ENCODE measurements around the gene PLEK2.
"Not testable (repeated sequence)": the region's sequence is repeated elsewhere in the genome, so short reads cannot be mapped to it uniquely, and the experiment has no call there.

Gene PLEK2

DNA sequence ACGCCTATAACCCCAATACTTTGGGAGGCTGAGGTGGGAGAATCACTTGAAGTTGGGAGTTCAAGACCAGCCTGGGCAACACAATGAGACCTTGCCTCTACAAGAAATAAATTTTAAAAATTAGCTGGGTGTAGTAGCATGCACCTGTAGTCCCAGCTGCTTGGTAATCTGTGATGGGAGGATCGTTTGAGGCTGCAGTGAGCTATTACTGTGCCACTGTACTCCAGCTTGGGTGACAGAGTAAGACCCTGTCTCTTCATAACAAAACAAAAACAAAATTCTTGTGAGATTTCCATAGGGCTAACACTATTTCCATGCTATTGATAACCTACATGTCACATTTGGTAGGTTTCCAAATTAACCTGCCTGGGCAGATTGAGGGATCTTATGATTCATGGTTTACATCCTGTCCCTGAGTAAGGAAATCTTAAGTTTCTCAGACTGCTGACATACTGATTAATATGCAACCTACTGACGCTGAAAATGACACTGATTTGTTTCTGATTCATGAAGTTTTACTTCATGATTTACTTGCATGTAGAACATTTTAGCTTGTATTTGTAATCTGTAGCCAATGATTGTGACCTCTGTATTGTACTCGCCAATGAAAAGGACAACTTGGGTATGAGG lies 68.2 kb downstream of the PLEK2 start:
- no peak for TF ChIP-seq EZH2phosphoT487 (IDR thresholded peaks at IDR 0.05; ENCODE audit: borderline replicate concordance, low read length)
- TF ChIP-seq, protein P1, sequence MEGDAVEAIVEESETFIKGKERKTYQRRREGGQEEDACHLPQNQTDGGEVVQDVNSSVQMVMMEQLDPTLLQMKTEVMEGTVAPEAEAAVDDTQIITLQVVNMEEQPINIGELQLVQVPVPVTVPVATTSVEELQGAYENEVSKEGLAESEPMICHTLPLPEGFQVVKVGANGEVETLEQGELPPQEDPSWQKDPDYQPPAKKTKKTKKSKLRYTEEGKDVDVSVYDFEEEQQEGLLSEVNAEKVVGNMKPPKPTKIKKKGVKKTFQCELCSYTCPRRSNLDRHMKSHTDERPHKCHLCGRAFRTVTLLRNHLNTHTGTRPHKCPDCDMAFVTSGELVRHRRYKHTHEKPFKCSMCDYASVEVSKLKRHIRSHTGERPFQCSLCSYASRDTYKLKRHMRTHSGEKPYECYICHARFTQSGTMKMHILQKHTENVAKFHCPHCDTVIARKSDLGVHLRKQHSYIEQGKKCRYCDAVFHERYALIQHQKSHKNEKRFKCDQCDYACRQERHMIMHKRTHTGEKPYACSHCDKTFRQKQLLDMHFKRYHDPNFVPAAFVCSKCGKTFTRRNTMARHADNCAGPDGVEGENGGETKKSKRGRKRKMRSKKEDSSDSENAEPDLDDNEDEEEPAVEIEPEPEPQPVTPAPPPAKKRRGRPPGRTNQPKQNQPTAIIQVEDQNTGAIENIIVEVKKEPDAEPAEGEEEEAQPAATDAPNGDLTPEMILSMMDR (IDR thresholded peaks at IDR 0.05; ENCODE audit: low read depth, low read length, poor library complexity, severe bottlenecking): no peak
- no peak overlapping the region for H3K27ac ChIP-seq (ENCODE audit: low read depth, low read length)
- no peaks in the 10 kb centered on the region for H3K9me3 ChIP-seq (ENCODE audit: control insufficient read depth, insufficient read depth, low read length)
- H3K4me2 ChIP-seq (ENCODE audit: low read length): no peak overlapping the region
- H3K4me3 ChIP-seq (ENCODE audit: low read length): no peak overlapping the region
- H3K36me3 ChIP-seq (ENCODE audit: control insufficient read depth, low read length): peaks cover 12% of the 10 kb centered on the region
- no peaks in the 10 kb centered on the region; the same call in 1 of the 2 replicates for H3F3A ChIP-seq (ENCODE audit: control insufficient read depth, insufficient read depth)
- no peaks in the 10 kb centered on the region for H4K20me1 ChIP-seq (ENCODE audit: control insufficient read depth, insufficient read depth, low read depth, low read length)
- no peaks in the 10 kb centered on the region for H3K79me2 ChIP-seq (ENCODE audit: control insufficient read depth, low read length)
- no peaks in the 10 kb centered on the region for H3K9me2 ChIP-seq (replicated peaks; ENCODE audit: control insufficient read depth, low read length)
- no peaks in the 10 kb centered on the region for H3K27me3 ChIP-seq (ENCODE audit: control insufficient read depth, low read length)
- H3K4me1 ChIP-seq (ENCODE audit: control insufficient read depth, low read length): no peaks in the 10 kb centered on the region

DNA sequence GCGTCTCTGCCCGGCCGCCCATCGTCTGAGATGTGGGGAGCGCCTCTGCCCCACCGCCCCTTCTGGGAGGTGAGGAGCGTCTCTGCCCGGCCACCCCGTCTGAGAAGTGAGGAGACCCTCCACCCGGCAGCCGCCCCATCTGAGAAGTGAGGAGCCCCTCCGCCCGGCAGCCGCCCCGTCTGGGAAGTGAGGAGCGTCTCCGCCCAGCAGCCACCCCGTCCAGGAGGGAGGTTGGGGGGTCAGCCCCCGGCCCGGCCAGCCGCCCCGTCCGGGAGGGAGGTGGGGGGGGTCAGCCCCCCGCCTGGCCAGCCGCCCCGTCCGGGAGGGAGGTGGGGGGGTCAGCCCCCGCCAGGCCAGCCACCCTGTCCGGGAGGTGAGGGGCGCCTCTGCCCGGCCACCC lies 70.7 kb downstream of the PLEK2 start:
- H3F3A ChIP-seq (ENCODE audit: control insufficient read depth, insufficient read depth); H3K4me1 ChIP-seq (ENCODE audit: control insufficient read depth, low read length); H4K20me1 ChIP-seq (ENCODE audit: control insufficient read depth, insufficient read depth, low read depth, low read length); H3K4me3 ChIP-seq (ENCODE audit: low read length); H3K27me3 ChIP-seq (ENCODE audit: control insufficient read depth, low read length); H3K9me2 ChIP-seq (replicated peaks; ENCODE audit: control insufficient read depth, low read length); H3K9me3 ChIP-seq (ENCODE audit: control insufficient read depth, insufficient read depth, low read length); H3K79me2 ChIP-seq (ENCODE audit: control insufficient read depth, low read length); H3K27ac ChIP-seq (ENCODE audit: low read depth, low read length); H3K4me2 ChIP-seq (ENCODE audit: low read length): not testable (repeated sequence)
- peaks cover 28% of the 10 kb centered on the region for H3K36me3 ChIP-seq (ENCODE audit: control insufficient read depth, low read length)

Data from DOHH2 (cell line).